ENCODE results near the gene TMED7. TPM values are rescaled to one million over a fixed set of nuclear protein-coding genes. Genes with fewer than 3 reads are reported as not detected.

Gene TMED7
- total RNA-seq, 4 donors from 2014 or later = 33.0 to 155 (median 80.2) TPM

- H3K36me3 ChIP-seq = no peaks in the 10 kb centered on the region
- intact Hi-C loops (cut with DNase I; ENCODE audit: low total_unique reads) = no loop called here
- TF ChIP-seq CTCF (IDR thresholded peaks at IDR 0.05) (no peak), POLR2A (IDR thresholded peaks at IDR 0.05) (no peak)
- H3K27ac ChIP-seq = no peak overlapping the region
- no peak for DNase-seq
- H3K4me1 ChIP-seq = no peaks in the 10 kb centered on the region
- no peaks in the 10 kb centered on the region for H3K9me3 ChIP-seq
- no peaks in the 10 kb centered on the region for H3K27me3 ChIP-seq
- no peak overlapping the region for H3K4me3 ChIP-seq
These were observed 4.1 kb upstream of the TMED7 start for GRCh38 chr5:115629903-115630302.

DNA sequence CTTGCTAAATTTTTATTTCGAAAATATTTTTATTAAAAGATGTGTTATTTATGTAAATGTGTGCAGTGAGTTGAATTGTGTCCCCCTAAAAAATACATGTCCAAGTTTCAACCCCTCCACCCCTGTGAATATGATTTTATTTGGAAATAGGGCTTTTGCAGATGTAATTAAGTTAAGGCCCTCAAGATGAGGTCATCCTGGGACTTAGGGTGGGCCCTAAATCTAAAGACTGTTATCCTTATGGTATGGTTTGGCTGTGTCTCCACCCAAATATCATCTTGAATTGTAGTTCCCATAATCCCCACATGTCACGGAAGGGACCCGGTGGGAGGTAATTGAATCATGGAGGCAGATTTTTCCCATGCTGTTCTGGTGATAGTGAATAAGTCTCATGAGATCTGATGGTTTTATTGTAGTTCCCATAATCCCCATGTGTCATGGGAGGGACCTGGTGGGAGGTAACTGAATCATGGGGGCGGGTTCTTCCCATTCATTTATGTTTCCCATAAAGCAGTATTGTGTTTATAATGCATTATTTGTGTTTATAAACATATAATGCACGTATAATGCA lies 1.5 kb upstream of the TMED7 start:
- DNase-seq = no peak
- no peaks in the 10 kb centered on the region for H3K36me3 ChIP-seq
- no peaks in the 10 kb centered on the region for H3K27me3 ChIP-seq
- no peaks in the 10 kb centered on the region for H3K9me3 ChIP-seq
- H3K4me3 ChIP-seq = no peak overlapping the region
- intact Hi-C loops (cut with DNase I; ENCODE audit: low total_unique reads) = no loop called here
- H3K27ac ChIP-seq = no peak overlapping the region
- TF ChIP-seq CTCF (IDR thresholded peaks at IDR 0.05) (no peak), POLR2A (IDR thresholded peaks at IDR 0.05) (no peak)
- H3K4me1 ChIP-seq = peaks cover 0 to 8% of the 10 kb centered on the region in 2 donors

DNA sequence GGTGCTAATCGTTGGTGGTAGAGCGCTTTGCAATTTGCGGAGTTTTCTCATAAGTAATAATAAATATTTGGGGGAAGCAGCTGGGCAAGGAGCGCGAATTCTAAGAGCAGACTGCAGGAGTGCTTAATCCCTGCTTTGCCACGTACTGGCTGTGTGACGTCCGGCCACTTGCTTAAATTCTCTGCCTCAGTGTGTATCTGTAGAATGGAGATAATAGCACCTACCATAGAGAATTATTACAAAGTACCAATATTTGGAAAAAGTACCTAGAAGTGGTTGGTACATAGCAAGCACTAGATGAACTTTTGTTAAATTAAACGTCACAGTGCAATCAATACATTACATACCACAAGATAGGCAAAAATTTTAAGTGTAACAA lies 598 bp upstream of the TMED7 start:
- H3K36me3 ChIP-seq = no peaks in the 10 kb centered on the region
- peaks cover 0 to 8% of the 10 kb centered on the region in 2 donors for H3K4me1 ChIP-seq
- TF ChIP-seq POLR2A (IDR thresholded peaks at IDR 0.05) (no peak), CTCF (IDR thresholded peaks at IDR 0.05) (no peak)
- no peak for DNase-seq
- intact Hi-C loops (cut with DNase I; ENCODE audit: low total_unique reads) = no loop called here
- no peaks in the 10 kb centered on the region for H3K9me3 ChIP-seq
- H3K27me3 ChIP-seq = no peaks in the 10 kb centered on the region
- peak overlapping the region; percentile 66 to 75 for H3K4me3 ChIP-seq
- H3K27ac ChIP-seq = peak overlapping the region; percentile 86 to 93

GRCh38 chr5:115624994-115625393 lies 842 bp downstream of the TMED7 start:
- intact Hi-C loops (cut with DNase I; ENCODE audit: low total_unique reads) = no loop called here
- peaks cover 0 to 8% of the 10 kb centered on the region in 2 donors for H3K4me1 ChIP-seq

GRCh38 chr5:115623658-115624057 lies 2.2 kb downstream of the TMED7 start:
- TF ChIP-seq POLR2A (IDR thresholded peaks at IDR 0.05) = no peak
- no peak for TF ChIP-seq CTCF (IDR thresholded peaks at IDR 0.05)
- no peaks in the 10 kb centered on the region for H3K27me3 ChIP-seq
- no peak overlapping the region for H3K4me3 ChIP-seq
- H3K9me3 ChIP-seq = no peaks in the 10 kb centered on the region
- no peak for DNase-seq
- H3K27ac ChIP-seq = no peak overlapping the region
- no peaks in the 10 kb centered on the region for H3K36me3 ChIP-seq
- intact Hi-C loops (cut with DNase I; ENCODE audit: low total_unique reads) = no loop called here
- peaks cover 0 to 8% of the 10 kb centered on the region in 2 donors for H3K4me1 ChIP-seq

More at GRCh38 chr5:115624994-115625393, 842 bp downstream of the TMED7 start:
- Histone ChIP-seq H3K27ac (peak overlapping the region; percentile 91 to 93), H3K4me3 (peak overlapping the region; percentile 66 to 75), H3K36me3 (no peaks in the 10 kb centered on the region), H3K9me3 (no peaks in the 10 kb centered on the region), H3K27me3 (no peaks in the 10 kb centered on the region)
- no peak for DNase-seq
- TF ChIP-seq CTCF (IDR thresholded peaks at IDR 0.05) (no peak), POLR2A (IDR thresholded peaks at IDR 0.05) (no peak)

Measured in uterus (tissue), 4 donors.